GM11168 (cell line): Measurements from ENCODE around the gene C22orf42.
"Not testable (repeated sequence)": the region's sequence is repeated elsewhere in the genome, so short reads cannot be mapped to it uniquely, and the experiment has no call there.

Experiments used
- in situ Hi-C: fragments of 300-500 bp; cut with MboI; formaldehyde crosslinking; loops from one replicate; pipeline ENCODE4 v1.12.0; 2022; ENCODE audit warnings: low sequenced_read_pairs; ENCODE audit not compliant: unreplicated experiment

C22orf42 gene, protein sequence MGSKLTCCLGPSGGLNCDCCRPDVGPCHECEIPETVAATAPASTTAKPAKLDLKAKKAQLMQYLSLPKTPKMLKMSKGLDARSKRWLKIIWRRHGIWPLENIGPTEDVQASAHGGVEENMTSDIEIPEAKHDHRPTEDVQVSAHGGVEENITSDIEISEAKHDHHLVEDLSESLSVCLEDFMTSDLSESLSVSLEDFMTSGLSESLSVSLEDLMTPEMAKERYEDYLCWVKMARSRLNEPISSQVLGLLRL

DNA sequence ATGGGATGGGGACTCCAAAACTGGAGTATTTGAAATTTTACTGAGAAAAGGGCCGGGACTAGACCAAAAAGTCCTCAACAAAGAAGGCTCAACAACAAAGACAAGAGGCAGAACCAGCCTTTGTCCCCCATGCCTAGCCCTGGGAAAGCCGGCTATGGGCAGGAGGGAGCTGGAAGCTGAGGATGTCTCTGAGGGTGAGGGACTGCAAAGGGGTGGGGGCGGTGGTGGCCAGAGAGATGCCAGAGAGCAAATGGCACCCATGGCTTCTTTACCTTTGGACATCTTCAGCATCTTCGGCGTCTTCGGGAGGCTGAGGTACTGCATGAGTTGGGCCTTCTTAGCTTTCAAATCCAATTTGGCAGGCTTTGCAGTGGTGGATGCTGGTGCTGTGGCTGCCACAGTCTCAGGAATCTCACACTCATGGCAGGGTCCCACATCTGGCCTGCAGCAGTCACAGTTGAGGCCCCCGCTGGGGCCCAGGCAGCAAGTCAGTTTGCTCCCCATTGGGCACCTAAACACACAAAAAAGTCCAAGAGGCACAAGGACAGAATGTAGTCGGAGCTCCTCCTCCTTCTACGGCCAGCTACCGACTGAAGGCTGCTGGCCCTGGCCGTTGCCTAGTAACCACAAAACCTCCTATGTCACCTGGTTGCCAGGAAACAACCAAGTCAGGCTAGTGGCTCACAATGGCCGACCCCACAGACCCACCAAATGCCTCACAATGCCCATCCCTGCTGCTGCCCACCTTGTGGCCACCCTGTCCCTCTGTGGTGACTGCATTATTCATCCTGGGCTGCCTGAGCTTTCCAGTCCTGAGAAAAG lies at the start of gene C22orf42:
Gene C22orf42, minus strand, starts transcription at position 592 of the 822 bp plus-strand sequence. Its CDS starts 88 bp downstream, at position 504.
- in situ Hi-C loops: no loop called here

DNA sequence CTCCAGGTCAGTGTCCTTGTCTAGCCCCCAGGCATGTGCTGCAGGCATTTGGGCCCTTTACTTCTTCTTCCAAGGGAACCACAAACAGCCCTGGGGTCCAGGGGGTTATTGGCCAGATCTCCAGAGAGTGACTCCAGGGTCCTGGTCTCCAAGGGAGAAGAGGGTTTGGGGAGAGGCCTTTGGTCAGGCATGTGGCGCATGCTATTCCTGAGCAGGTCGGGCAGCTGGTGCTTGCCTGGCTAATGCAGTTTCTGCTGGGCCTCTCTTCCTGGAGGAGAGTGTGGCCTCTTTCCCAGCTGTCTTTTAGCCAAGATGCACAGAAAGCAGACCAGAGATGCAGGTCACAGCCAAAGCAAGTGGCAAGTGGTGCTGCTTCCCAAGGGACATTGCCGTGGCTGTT lies 49.6 kb upstream of the C22orf42 start:
- in situ Hi-C loops: no loop called here

DNA sequence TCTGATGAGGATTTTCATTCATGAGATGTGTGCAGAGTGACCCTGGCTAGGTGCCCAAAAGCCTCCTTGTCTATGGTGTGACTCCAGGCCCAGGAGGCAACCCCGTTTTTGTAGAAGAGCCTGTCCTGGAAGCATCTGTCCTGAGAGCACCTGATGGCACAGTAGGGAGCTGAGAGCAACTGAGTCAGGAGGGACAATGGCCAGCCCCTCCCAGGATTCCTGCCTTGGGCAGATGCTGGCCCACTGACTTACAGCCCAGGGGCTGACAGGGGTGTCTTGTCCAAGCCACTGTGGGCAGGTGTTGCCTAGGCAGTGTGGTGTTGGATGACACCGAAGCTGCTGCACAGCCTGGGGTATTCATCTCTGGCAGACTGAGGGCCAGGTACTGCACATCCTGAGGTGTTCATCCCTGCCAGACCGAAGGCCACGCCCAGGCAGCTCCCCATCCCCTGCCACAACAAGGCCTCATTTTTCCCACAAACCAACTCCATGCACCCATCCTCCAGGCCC lies 48.9 kb upstream of the C22orf42 start:
- in situ Hi-C loops: no loop called here

GRCh38 chr22:32206774-32207758 lies 48.0 kb upstream of the C22orf42 start:
- in situ Hi-C loops: no loop called here

- in situ Hi-C loops: no loop called here
Observed at GRCh38 chr22:32205974-32206773, 47.1 kb upstream of the C22orf42 start.

- in situ Hi-C loops: no loop called here
Observed at GRCh38 chr22:32204856-32205722, 46.0 kb upstream of the C22orf42 start, which contains the start of gene RFPL2. Gene RFPL2, minus strand, starts transcription at chr22:32205073. Its CDS starts 2,622 bp downstream, at chr22:32202451.

GRCh38 chr22:32204040-32204855 lies 45.1 kb upstream of the C22orf42 start:
- in situ Hi-C loops: no loop called here

- in situ Hi-C loops: no loop called here
Observed at GRCh38 chr22:32203181-32204039, 44.3 kb upstream of the C22orf42 start.

DNA sequence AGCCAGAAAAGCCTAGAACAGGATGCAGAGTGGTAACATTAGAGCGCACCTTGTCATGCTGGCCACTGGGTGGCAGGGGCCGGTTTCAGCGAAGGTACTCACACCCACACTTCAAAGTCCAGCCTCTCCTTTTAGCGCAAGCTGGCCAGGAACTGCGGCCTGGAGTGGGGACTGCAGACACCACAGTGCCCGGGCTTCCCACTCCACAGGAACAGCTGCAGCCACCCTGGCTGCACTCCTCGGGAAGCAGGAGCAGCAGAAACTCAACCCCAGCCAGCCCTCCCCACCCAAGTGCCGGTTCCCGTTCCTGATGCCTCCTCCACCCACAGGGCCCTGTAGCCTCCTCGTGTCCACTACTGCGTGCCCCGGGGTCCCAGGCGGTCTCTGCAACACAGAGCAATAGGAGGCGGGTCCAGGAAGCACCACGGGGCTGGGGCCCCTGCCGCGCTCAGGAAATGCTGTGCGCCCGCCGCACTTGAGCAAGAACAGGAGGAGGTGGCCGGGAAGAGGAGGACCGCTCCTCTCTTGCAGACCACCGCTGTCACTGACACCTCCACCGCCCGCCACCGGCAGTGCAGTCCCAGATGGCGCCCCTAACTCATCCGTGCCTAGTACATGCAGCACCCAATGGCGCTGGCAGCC lies 43.6 kb upstream of the C22orf42 start:
- in situ Hi-C loops: no loop called here

- in situ Hi-C loops: no loop called here
Observed at GRCh38 chr22:32202161-32202538, 43.0 kb upstream of the C22orf42 start.

DNA sequence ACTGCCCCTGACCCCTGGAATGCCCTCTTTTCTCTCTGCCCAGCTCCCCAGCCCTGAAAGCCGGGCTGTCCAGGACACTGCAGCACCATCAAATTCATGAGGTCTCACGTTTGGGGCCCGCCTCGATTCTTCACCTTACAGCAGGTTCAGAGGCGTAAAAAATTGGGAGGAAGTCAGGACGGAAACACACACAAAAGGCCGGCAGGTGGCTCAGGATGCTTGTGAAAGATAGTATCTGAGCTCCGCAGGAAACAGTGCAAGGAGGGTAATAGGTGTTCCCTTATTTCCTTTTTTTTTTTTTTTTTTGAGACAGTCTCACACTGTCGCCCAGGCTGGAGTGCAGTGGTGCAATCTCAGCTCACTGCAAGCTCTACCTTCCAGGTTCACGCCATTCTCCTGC lies 41.6 kb upstream of the C22orf42 start:
- in situ Hi-C loops: no loop called here

GRCh38 chr22:32199961-32200360 lies 40.9 kb upstream of the C22orf42 start:
- in situ Hi-C loops: no loop called here

- in situ Hi-C loops: no loop called here
Observed at GRCh38 chr22:32199341-32199740, 40.2 kb upstream of the C22orf42 start.

GRCh38 chr22:32197553-32198226 lies 38.6 kb upstream of the C22orf42 start:
- in situ Hi-C loops: not testable (repeated sequence)

GRCh38 chr22:32195900-32196299 lies 36.8 kb upstream of the C22orf42 start:
- in situ Hi-C loops: not testable (repeated sequence)

- in situ Hi-C loops: not testable (repeated sequence)
Observed at GRCh38 chr22:32193346-32193745, 34.2 kb upstream of the C22orf42 start.
